ENCODE results near the gene CNTN4. TPM values are rescaled to one million over a fixed set of nuclear protein-coding genes. Genes with fewer than 3 reads are reported as not detected.

CNTN4 gene
- total RNA-seq, 1 donor = under 0.01 TPM

GRCh38 chr3:2283818-2284217 is 185.2 kb downstream of the CNTN4 start:
- Histone ChIP-seq H3K4me2 (ENCODE audit: insufficient read depth, low read length) (no peak overlapping the region), H3K4me3 (ENCODE audit: insufficient read depth, low read length) (no peak overlapping the region), H2AFZ (ENCODE audit: low read length) (no peak overlapping the region), H3K36me3 (ENCODE audit: insufficient read depth, low read length) (no peaks in the 10 kb centered on the region), H3K9me3 (ENCODE audit: low read depth, low read length) (no peaks in the 10 kb centered on the region), H3K79me2 (ENCODE audit: insufficient read depth, low read length) (no peaks in the 10 kb centered on the region), H3K27me3 (ENCODE audit: insufficient read depth, low read length) (no peaks in the 10 kb centered on the region), H4K20me1 (ENCODE audit: insufficient read depth, low read length) (no peaks in the 10 kb centered on the region), H3K4me1 (ENCODE audit: insufficient read depth, low read length) (no peaks in the 10 kb centered on the region), H3K27ac (ENCODE audit: low read depth, low read length) (no peak overlapping the region)
- no peak for TF ChIP-seq CTCF (IDR thresholded peaks at IDR 0.05; ENCODE audit: extremely low read depth, low read depth, low read length)
- no peak for DNase-seq (ENCODE audit: insufficient read length, low spot score, missing footprints)

GRCh38 chr3:2300938-2301337 is 202.3 kb downstream of the CNTN4 start:
- Histone ChIP-seq H3K27ac (ENCODE audit: low read depth, low read length) (no peak overlapping the region), H3K79me2 (ENCODE audit: insufficient read depth, low read length) (no peaks in the 10 kb centered on the region), H2AFZ (ENCODE audit: low read length) (no peak overlapping the region), H3K4me2 (ENCODE audit: insufficient read depth, low read length) (no peak overlapping the region), H3K36me3 (ENCODE audit: insufficient read depth, low read length) (no peaks in the 10 kb centered on the region), H3K9me3 (ENCODE audit: low read depth, low read length) (no peaks in the 10 kb centered on the region), H3K4me3 (ENCODE audit: insufficient read depth, low read length) (no peak overlapping the region), H3K27me3 (ENCODE audit: insufficient read depth, low read length) (no peaks in the 10 kb centered on the region), H4K20me1 (ENCODE audit: insufficient read depth, low read length) (no peaks in the 10 kb centered on the region), H3K4me1 (ENCODE audit: insufficient read depth, low read length) (no peaks in the 10 kb centered on the region)
- no peak for TF ChIP-seq CTCF (IDR thresholded peaks at IDR 0.05; ENCODE audit: extremely low read depth, low read depth, low read length)
- DNase-seq (ENCODE audit: insufficient read length, low spot score, missing footprints) = no peak

GRCh38 chr3:2301361-2301760 is 202.7 kb downstream of the CNTN4 start:
- no peak for DNase-seq (ENCODE audit: insufficient read length, low spot score, missing footprints)
- TF ChIP-seq CTCF (IDR thresholded peaks at IDR 0.05; ENCODE audit: extremely low read depth, low read depth, low read length) = no peak
- H3K4me2 ChIP-seq (ENCODE audit: insufficient read depth, low read length) = no peak overlapping the region

GRCh38 chr3:2303566-2303965 is 204.9 kb downstream of the CNTN4 start:
- H3K36me3 ChIP-seq (ENCODE audit: insufficient read depth, low read length) = no peaks in the 10 kb centered on the region
- H3K79me2 ChIP-seq (ENCODE audit: insufficient read depth, low read length) = no peaks in the 10 kb centered on the region
- H2AFZ ChIP-seq (ENCODE audit: low read length) = no peak overlapping the region
- no peaks in the 10 kb centered on the region for H3K27me3 ChIP-seq (ENCODE audit: insufficient read depth, low read length)
- H3K4me3 ChIP-seq (ENCODE audit: insufficient read depth, low read length) = no peak overlapping the region
- no peak overlapping the region for H3K4me2 ChIP-seq (ENCODE audit: insufficient read depth, low read length)
- no peaks in the 10 kb centered on the region for H3K4me1 ChIP-seq (ENCODE audit: insufficient read depth, low read length)
- no peak for DNase-seq (ENCODE audit: insufficient read length, low spot score, missing footprints)
- no peak for TF ChIP-seq CTCF (IDR thresholded peaks at IDR 0.05; ENCODE audit: extremely low read depth, low read depth, low read length)
- H4K20me1 ChIP-seq (ENCODE audit: insufficient read depth, low read length) = no peaks in the 10 kb centered on the region
- H3K27ac ChIP-seq (ENCODE audit: low read depth, low read length) = no peak overlapping the region
- no peaks in the 10 kb centered on the region for H3K9me3 ChIP-seq (ENCODE audit: low read depth, low read length)

More at GRCh38 chr3:2301361-2301760, 202.7 kb downstream of the CNTN4 start:
- H2AFZ ChIP-seq (ENCODE audit: low read length) = no peak overlapping the region
- no peaks in the 10 kb centered on the region for H3K79me2 ChIP-seq (ENCODE audit: insufficient read depth, low read length)
- no peaks in the 10 kb centered on the region for H3K9me3 ChIP-seq (ENCODE audit: low read depth, low read length)
- H3K27ac ChIP-seq (ENCODE audit: low read depth, low read length) = no peak overlapping the region
- no peaks in the 10 kb centered on the region for H3K27me3 ChIP-seq (ENCODE audit: insufficient read depth, low read length)
- no peaks in the 10 kb centered on the region for H4K20me1 ChIP-seq (ENCODE audit: insufficient read depth, low read length)
- H3K4me3 ChIP-seq (ENCODE audit: insufficient read depth, low read length) = no peak overlapping the region
- no peaks in the 10 kb centered on the region for H3K36me3 ChIP-seq (ENCODE audit: insufficient read depth, low read length)
- no peaks in the 10 kb centered on the region for H3K4me1 ChIP-seq (ENCODE audit: insufficient read depth, low read length)

Measured in osteoblast (primary cell).